ENCODE data around the gene C19orf53. TPM values are rescaled to one million over a fixed set of nuclear protein-coding genes. Genes with fewer than 3 reads are reported as not detected.

Gene C19orf53
- total and polyA plus RNA-seq, 2 of the 13 experiments (the other 11 are each of a cell fraction or from before 2014, with no cell fraction given), result 129 to 130 TPM

- FAIRE-seq (no peak), ATAC-seq (peak; percentile 87), DNase-seq (ENCODE audit: low spot score) (no peak)
- no peaks in the 10 kb centered on the region for H3K27me3 ChIP-seq (ENCODE audit: control insufficient read depth in 1 of 2, insufficient read depth in 2 of 2, low read length in 2 of 2)
- H3K79me2 ChIP-seq (ENCODE audit: insufficient read depth, low read length), result no peaks in the 10 kb centered on the region
- H3K9me3 ChIP-seq (ENCODE audit: low read length), result no peaks in the 10 kb centered on the region
- no peaks in the 10 kb centered on the region for H3K4me1 ChIP-seq (ENCODE audit: insufficient read depth, low read length)
- no peak overlapping the region for H3K27ac ChIP-seq (ENCODE audit: extremely low read length, insufficient read depth, low read length)
- H3K36me3 ChIP-seq (replicated peaks in 1 of 2; ENCODE audit: control insufficient read depth in 1 of 2, insufficient read depth in 2 of 2, low read length in 2 of 2), result no peaks in the 10 kb centered on the region
- no TSS peak for BruUV-seq (replicated peaks)
- intact Hi-C loops (cut with micrococcal nuclease; ENCODE audit: unreplicated experiment), result no loop called here
- no peak overlapping the region for H2AFZ ChIP-seq (ENCODE audit: low read length)
- in situ Hi-C loops (cut with HindIII; ENCODE audit: extremely low pct_ligation_motif_present, low pct_unique_long_range_greater_than_20kb), result no loop called here
- no peak overlapping the region for H3K4me2 ChIP-seq (ENCODE audit: low read depth, low read length)
- WGBS (ENCODE audit: low lambda C conversion rate), result 80% methylated on average over 18 of the region's 30 CpGs
- CTCF ChIA-PET (ENCODE audit: low intra/inter-chr PET ratio, low total read pairs), result interaction anchor here (0.6 kb wide), 1 partner anchor 40 kb away, joined by 3 read pairs; no protein-coding TSS in a partner anchor
- POLR2A ChIA-PET, result no interaction called here
- H3K9ac ChIP-seq (ENCODE audit: insufficient read depth, low read depth, low read length), result no peak overlapping the region
- H4K20me1 ChIP-seq (ENCODE audit: insufficient read depth, low read length), result no peaks in the 10 kb centered on the region
- no peak overlapping the region for H3K4me3 ChIP-seq (replicated peaks in 1 of 3; ENCODE audit: insufficient read depth in 1 of 3, low read depth in 2 of 3, low read length in 3 of 3)
- no peak for TF ChIP-seq MNT (IDR thresholded peaks at IDR 0.05)
- no peak for TF ChIP-seq ZNF607 (CRISPR knock-in tag; IDR thresholded peaks at IDR 0.05; ENCODE audit: borderline replicate concordance)
- TF ChIP-seq GATAD2A (CRISPR knock-in tag; IDR thresholded peaks at IDR 0.05), result no peak
- no peak for TF ChIP-seq ZHX1 (CRISPR knock-in tag; IDR thresholded peaks at IDR 0.05; ENCODE audit: low read depth)
- TF ChIP-seq ZNF292 (CRISPR knock-in tag; IDR thresholded peaks at IDR 0.05; ENCODE audit: borderline replicate concordance, low read depth), result no peak
- no peak for TF ChIP-seq SNRNP70 (IDR thresholded peaks at IDR 0.05; ENCODE audit: low read depth, low read length)
- no peak for TF ChIP-seq ZFY (CRISPR knock-in tag; IDR thresholded peaks at IDR 0.05)
- TF ChIP-seq, protein P1, sequence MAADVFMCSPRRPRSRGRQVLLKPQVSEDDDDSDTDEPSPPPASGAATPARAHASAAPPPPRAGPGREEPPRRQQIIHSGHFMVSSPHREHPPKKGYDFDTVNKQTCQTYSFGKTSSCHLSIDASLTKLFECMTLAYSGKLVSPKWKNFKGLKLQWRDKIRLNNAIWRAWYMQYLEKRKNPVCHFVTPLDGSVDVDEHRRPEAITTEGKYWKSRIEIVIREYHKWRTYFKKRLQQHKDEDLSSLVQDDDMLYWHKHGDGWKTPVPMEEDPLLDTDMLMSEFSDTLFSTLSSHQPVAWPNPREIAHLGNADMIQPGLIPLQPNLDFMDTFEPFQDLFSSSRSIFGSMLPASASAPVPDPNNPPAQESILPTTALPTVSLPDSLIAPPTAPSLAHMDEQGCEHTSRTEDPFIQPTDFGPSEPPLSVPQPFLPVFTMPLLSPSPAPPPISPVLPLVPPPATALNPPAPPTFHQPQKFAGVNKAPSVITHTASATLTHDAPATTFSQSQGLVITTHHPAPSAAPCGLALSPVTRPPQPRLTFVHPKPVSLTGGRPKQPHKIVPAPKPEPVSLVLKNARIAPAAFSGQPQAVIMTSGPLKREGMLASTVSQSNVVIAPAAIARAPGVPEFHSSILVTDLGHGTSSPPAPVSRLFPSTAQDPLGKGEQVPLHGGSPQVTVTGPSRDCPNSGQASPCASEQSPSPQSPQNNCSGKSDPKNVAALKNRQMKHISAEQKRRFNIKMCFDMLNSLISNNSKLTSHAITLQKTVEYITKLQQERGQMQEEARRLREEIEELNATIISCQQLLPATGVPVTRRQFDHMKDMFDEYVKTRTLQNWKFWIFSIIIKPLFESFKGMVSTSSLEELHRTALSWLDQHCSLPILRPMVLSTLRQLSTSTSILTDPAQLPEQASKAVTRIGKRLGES (CRISPR knock-in tag; IDR thresholded peaks at IDR 0.05; ENCODE audit: borderline replicate concordance), result no peak
- no peak for TF ChIP-seq ZSCAN9 (CRISPR knock-in tag; IDR thresholded peaks at IDR 0.05; ENCODE audit: borderline replicate concordance)
- TF ChIP-seq KDM2A (CRISPR knock-in tag; IDR thresholded peaks at IDR 0.05; ENCODE audit: borderline replicate concordance, low read depth), result no peak
- no peak for TF ChIP-seq ZFP36L2 (CRISPR knock-in tag; IDR thresholded peaks at IDR 0.05)
- TF ChIP-seq SP1 (IDR thresholded peaks at IDR 0.05), result no peak
- peak; percentile 39; the same call in 1 of the 2 replicates for TF ChIP-seq SP1 (CRISPR knock-in tag; IDR thresholded peaks at IDR 0.05)
- TF ChIP-seq ZNF33B (CRISPR knock-in tag; IDR thresholded peaks at IDR 0.05), result no peak
- peak; percentile 32; the same call in 1 of the 2 replicates for TF ChIP-seq STAG1 (CRISPR knock-in tag; IDR thresholded peaks at IDR 0.05)
- TF ChIP-seq XRCC5 (optimal IDR thresholded peaks at IDR 0.05; ENCODE audit: low read length), result no peak
- TF ChIP-seq ZNF234 (CRISPR knock-in tag; conservative IDR thresholded peaks at IDR 0.05), result no peak
- TF ChIP-seq ZNF615 (CRISPR knock-in tag; IDR thresholded peaks at IDR 0.05; ENCODE audit: borderline replicate concordance), result no peak
Measured at GRCh38 chr19:13825489-13826441, 51.5 kb downstream of the C19orf53 start.

Measured in HepG2 (cell line).